ENCODE data around the gene ZNRF2. TPM values are rescaled to one million over a fixed set of nuclear protein-coding genes. Genes with fewer than 3 reads are reported as not detected.

The ZNRF2 gene
- polyA plus RNA-seq, 1 of the 3 experiments (the other 2 are of a cell fraction) = 4.0 TPM

Small RNAs within 50 kb of the gene (small RNA-seq; reads per million reads assigned to genes)
- gene MIR550A1 = 0 reads per million in 7 experiments

Other genes starting within 250 kb of the ZNRF2 start
- gene MTURN, start 149.6 kb upstream of the ZNRF2 start, polyA plus RNA-seq (2012; rRNA removed) = 9.0 and 12.9 TPM in 2 replicates
- 5.5 and 5.6 TPM in 2 replicates for gene NOD1, start 194.2 kb downstream of the ZNRF2 start, polyA plus RNA-seq (2012; rRNA removed)
- 20.8 and 21.8 TPM in 2 replicates for gene GGCT, start 220.2 kb downstream of the ZNRF2 start, polyA plus RNA-seq (2012; rRNA removed)